Tibial nerve (tissue), 3 donors: ENCODE measurements around the gene POLR3F.

Source experiments
- POLR2A ChIP-seq, 2 donors: fragments of 450-650 bp; IDR thresholded peaks; one replicate each; pipeline ENCODE4 v1.6.1; 2017; ENCODE audit warnings: antibody characterized with exemption in 2 of 2, mild to moderate bottlenecking in 2 of 2, moderate library complexity in 2 of 2
- TF ChIP-seq, protein P1 (sequence below), 5 experiments: fragments of 200-600 bp in 3 of 5; fragments of 450-650 bp in 2 of 5; sonication (generic) in 3 of 5; IDR thresholded peaks; one replicate each; pipeline ENCODE4 v1.5.1; 2016 to 2019; ENCODE audit warnings: antibody characterized with exemption in 5 of 5, mild to moderate bottlenecking in 3 of 5, moderate library complexity in 2 of 5

DNA sequence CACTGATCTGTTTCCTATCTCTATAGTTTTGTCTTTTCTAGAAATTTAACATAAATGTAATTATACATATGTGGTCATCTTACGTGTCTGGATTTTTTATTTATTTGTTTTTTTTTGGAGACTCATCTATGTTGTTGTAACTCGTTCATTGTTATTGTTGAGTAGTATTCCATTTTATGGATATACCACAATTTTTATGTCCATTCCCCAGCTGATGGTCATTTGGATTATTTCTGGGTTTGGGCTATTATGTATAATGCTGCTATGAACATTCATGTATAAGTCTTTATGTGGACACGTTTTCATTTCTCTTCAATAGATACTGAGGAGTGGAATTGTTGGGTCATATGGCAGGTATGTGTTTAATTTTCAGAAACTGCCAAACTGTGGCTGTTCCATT lies 10.6 kb upstream of the POLR3F start:
- no peak for TF ChIP-seq POLR2A (IDR thresholded peaks at IDR 0.05)
- TF ChIP-seq, protein P1, sequence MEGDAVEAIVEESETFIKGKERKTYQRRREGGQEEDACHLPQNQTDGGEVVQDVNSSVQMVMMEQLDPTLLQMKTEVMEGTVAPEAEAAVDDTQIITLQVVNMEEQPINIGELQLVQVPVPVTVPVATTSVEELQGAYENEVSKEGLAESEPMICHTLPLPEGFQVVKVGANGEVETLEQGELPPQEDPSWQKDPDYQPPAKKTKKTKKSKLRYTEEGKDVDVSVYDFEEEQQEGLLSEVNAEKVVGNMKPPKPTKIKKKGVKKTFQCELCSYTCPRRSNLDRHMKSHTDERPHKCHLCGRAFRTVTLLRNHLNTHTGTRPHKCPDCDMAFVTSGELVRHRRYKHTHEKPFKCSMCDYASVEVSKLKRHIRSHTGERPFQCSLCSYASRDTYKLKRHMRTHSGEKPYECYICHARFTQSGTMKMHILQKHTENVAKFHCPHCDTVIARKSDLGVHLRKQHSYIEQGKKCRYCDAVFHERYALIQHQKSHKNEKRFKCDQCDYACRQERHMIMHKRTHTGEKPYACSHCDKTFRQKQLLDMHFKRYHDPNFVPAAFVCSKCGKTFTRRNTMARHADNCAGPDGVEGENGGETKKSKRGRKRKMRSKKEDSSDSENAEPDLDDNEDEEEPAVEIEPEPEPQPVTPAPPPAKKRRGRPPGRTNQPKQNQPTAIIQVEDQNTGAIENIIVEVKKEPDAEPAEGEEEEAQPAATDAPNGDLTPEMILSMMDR (IDR thresholded peaks at IDR 0.05) = no peak
